Putamen (tissue), 1 donor: ENCODE results near the gene MTCH2.
"Not testable (repeated sequence)": the region's sequence is repeated elsewhere in the genome, so short reads cannot be mapped to it uniquely, and the experiment has no call there.

Experiments used
- DNase-seq: peaks from one replicate; pipeline ENCODE4 v3.0.0-alpha.2; 2016; ENCODE audit warnings: low spot score

MTCH2 gene

DNA sequence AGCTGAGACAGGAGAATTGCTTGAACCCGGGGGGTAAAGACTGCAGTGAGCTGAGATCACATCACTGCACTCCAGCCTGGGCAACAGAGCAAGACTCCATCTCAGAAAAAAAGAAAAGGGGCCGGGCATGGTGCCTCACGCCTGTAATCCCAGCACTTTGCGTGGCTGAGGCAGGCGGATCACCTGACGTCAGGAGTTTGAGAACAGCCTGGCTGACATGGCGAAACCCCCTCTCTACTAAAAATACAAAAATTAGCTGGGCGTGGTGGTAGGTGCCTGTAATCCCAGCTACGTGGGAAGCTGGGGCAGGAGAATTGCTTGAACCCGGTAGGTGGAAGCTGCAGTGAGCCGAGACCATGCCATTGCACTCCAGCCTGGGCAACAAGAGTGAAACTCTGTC is 6.0 kb downstream of the MTCH2 start:
- DNase-seq = not testable (repeated sequence)

DNA sequence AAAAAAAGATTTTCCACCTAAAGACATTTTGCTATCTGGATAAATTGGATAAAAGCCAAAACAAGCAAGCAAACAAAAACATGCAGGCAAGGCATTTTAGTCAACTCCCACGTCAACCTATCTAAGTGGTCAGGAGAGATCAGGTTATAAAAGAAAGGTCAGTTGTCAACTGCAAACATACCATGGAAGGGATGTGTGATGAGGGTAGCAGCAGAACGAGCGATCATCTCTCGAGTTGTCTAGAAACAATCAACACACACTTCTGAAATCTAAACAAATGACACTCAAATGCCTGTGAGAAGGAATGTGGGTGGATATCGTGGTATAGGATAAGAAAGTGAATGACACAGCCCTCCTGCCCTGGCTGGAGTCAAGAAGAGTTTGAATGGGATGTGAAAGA is 10.9 kb downstream of the MTCH2 start:
- DNase-seq = no peak

DNA sequence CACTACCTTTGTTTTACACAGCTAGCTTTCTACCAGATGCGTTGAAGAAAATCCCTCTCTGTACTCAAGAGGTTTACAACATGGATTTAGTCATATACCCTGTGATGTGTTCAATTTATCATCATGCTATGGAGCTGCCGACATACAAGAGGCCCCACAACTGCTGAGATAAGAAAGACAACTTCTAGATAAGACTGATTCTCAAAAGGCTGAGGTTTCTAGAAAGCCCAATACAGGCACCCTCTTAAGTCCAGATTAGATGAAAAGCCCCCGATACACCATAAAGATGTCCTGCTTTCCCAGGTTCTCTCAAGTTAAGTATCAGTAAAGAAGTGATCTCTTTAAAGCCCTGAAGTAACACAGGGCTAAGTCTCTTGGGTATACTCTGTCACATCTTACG is 14.3 kb downstream of the MTCH2 start:
- DNase-seq = no peak

DNA sequence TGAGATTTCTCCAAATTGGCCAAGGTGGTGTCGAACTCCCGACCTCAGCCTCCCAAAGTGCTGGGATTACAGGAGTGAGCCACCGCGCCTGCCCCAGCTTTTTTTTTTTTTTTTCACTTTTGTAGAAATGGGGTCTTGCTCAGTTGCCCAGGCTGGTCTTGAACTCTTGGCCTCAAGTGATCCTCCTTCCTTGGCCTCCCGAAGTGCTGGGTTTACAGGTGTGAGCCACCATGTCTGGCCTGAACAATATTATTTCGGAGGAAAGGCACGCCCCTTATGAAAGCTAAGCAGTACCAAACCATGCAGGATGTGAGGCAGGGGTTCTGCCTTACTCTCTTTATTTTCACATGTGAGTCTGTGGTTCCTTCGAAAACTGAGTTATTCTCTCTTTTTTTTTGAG is 16.1 kb downstream of the MTCH2 start:
- no peak for DNase-seq

GRCh38 chr11:47620836-47621378 is 21.5 kb downstream of the MTCH2 start:
- no peak for DNase-seq

- DNase-seq = no peak
Measured at GRCh38 chr11:47617417-47617809, 24.9 kb downstream of the MTCH2 start.

GRCh38 chr11:47616726-47617416 is 25.5 kb downstream of the MTCH2 start:
- peak; percentile 78 for DNase-seq

DNA sequence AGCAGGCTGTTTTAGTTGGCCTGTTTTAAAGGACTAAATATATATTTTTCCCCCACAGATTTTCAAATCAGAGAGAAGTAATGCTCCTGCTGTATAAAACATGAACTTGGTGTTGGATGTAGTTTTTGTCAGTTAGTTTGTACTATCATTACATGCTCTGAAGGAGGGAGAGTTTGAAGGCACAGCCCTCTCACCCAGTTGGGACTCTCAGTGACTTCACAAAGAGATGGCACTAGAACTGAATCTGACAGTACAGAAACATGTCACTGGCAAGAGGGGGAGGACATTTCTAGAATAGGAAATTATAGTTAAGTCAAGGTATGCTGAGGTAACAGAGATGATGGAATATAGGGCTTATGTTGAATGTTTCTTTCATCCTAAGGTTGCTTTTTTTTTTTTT is 27.1 kb downstream of the MTCH2 start:
- peak; percentile 81 for DNase-seq

DNA sequence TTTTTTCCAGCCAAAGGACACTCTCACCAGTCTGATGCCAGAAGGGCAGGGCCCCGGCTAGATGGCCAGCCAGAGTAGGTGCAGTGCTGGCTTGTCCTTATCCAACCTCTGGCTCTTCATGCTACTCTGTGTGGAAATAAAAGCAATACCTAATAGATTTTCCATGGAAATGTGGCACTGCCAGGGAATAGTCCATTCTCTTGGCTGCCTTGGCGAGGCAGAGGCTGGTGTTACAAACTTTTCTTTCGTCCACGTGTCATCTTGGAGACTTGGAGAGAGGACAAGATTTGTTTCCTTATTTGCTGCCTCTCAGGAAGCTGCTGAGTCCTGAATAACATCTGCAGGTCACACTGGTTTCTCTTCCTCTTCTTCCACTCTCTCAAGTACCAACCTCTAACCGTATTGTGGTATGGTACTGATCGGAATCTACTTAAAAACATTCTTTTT is 31.0 kb downstream of the MTCH2 start:
- no peak for DNase-seq

DNA sequence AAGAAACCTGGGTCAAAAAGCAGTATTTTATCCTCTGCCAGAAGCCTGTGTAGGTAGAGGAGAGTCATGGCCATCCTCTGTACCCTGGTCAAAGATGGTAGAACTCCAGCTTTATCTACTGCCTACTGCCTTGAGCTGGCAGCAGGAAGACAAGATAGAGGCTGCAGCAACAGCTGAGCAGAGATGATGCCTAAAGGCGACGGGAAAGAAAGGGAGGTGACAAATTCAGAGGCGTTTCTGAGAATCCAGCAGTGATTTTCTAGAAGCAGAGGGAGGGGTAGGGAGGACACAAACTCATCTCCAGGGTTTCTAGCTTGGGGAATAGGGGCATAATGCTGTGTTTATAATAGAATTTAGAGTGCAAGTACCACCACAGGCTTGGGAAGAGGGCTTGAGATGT is 32.7 kb downstream of the MTCH2 start:
- no peak for DNase-seq

DNA sequence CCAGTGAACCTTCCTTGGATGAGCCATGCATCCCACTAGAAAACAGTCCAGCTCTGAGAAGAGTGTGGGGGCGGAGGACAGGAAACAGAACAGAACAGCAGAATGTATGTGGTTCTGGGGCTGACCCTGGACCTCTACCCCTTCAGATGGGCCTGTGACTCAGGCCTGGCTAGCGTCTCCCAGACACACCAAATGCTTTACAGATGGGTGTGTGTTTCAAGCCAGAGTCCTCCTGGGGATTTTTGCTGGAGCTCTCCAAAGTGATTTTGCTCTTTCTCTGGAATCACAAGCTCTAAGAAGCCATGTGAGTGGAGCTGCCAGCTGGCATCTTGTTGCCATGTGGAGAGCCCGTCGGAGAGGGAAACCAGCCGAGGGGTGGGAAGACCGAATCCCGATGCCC is 35.0 kb downstream of the MTCH2 start:
- DNase-seq = no peak

DNA sequence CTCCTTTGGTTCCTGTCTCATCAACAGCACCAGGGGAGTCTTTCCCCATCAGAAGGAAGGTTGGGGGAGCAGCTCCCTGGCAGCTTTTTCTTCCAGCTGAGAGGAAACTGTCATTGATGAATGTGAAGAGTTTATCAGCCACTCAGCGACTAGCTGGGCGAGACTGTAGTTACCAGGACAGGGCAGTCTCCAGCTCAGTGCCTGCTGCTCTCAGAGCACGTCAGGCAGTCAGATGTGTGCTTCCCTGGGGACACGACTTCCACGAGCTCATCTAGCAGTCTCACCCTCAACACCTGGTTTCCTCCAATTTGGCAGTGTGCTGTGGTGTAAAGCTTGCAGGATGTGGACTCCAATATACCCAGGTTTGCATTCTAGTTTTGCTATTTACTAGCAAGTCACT is 35.6 kb downstream of the MTCH2 start:
- no peak for DNase-seq

DNA sequence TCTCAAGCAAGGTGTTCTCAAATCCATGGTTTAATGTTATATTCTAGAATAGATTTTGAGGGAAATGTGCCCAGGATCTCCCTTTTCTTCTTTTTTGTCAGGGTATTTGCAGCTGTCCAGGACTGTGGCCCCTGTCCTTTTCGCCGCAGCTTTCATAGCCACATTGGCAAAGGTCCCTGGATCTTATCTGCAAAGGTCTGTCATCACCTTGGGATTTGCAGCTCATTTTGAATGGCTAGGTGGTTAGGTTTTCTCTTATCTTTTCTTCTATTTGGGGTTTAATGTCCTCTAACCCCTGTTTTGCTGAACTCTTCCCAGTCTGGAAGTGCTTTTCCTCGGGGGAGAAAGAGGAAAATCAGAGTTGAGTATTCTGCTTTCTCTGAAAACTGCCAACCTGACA is 36.4 kb downstream of the MTCH2 start:
- no peak for DNase-seq

DNA sequence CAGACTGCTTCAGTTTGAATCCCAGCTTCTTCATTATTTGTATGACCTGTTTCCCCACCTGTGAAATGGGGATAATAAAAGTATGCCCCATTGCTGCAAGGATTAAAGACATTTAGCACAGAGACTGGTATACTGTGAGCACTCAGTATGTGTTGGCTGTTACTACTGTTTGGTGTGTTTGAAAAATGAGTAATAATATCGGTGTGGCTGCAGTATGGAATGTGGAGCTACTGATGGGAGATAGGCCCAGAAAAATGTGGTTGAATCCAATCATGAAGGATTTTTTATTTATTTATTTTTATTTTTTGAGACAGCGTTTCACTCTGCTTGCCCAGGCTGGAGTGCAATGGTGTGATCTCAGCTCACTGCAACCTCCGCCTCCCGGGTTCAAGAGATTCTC is 39.1 kb downstream of the MTCH2 start:
- no peak for DNase-seq

- DNase-seq = no peak
Measured at GRCh38 chr11:47599902-47600301, 42.5 kb downstream of the MTCH2 start.

DNA sequence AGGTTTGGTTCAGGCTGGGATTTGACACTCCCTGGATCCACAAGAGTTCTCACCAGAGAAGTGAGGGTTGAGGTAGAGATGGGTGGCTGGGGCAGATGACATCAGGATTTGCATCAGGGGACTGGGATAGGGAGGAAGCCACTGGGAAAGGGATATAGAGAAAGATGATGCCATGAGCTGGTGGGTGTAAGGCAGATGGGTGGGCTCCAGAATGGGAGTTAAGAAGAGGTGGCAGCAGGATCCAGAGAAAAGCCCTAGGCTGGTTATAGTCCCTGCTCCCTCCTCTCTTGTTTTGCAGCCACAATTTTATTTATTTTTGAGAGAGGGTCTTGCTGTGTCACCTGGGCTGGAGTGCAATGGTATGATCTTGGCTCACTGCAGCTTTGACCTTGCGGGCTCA is 46.4 kb downstream of the MTCH2 start:
- DNase-seq = no peak

DNA sequence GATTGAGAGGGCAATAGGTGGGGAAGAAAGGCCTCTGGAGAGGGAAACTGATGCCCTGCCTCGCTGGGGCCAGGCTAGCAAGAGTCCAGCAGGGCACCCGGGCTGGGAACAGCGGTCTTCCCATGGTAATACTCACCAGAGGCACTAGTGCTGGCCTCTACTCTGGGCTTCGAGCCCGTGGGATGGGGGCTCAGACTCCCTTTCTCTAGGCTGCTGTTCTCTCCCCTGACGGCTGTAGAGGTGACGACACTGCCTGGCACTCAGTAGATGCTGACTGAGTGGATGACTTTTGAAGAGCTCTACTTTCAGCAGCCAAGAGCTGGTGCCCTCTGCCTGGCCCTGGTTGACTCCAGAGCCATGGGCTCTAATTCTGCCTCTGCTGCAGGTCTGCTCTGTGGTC is 47.3 kb downstream of the MTCH2 start:
- no peak for DNase-seq

- DNase-seq = no peak
Measured at GRCh38 chr11:47593934-47594855, 48.2 kb downstream of the MTCH2 start, which contains the start of gene C1QTNF4. C1QTNF4 (minus strand) TSS chr11:47594411; CDS start chr11:47590810, 3,601 bp downstream.

- no peak for DNase-seq
Measured at GRCh38 chr11:47593492-47593933, 48.8 kb downstream of the MTCH2 start.

DNA sequence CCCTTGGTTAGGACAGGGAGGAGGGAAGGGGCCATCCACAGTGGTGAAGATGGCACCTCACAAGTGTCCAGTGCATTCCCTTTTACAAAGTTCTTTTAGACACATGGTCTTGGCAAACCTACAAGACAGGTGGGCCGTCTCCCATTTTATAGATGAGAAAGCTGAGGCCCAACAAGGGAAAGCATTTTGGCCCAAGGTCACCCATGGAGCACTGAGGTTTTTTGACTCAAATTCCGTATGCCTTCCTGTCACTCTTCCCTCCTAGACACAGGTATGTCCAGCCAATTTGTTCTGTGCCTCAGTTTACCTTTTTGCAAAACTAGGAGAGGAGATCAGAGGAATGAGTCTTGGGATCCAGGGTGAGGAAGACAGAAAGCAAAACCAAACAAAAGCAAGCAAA is 49.4 kb downstream of the MTCH2 start:
- no peak for DNase-seq

DNA sequence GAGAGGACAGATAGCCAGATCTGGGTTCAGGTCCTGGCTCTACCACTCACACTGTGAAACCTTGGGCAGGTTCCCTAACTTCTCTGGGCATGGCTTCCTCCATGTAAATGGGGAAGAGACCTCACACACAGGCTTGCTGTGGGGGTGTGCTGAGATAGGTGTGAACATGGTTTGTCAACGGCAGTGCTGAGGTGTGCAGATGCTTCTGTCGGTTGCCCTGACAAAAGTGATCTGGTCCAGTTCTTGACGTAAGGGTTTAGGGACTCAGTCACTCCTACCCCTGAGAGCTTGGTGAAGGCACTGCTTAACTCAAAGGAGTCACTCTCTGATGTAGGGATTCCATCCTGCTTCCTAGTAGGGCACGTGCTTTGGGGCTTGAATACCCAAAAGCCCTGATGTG is 50.1 kb downstream of the MTCH2 start:
- DNase-seq = no peak

DNA sequence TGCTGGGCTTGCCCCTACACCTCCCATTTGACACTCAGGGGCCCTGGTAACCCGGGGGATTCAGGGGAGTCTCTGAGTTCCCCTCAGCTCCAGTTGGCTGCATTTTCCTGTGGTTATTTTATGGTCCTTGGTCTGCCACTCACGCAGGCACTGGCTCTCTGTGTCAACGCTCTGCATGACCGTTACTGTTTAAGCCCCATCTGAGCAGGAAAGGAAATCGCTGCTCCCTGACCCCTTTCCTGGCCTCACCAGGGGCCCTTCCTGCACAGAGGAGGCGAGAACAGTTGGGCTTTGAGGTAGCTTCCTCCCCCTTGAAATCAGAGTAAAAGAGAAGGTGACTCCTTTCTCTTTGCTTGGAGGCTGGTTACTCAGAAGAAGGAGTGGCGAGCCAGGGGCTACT is 50.6 kb downstream of the MTCH2 start:
- DNase-seq = no peak
